ENCODE results near the gene LPCAT3. TPM values are rescaled to one million over a fixed set of nuclear protein-coding genes. Genes with fewer than 3 reads are reported as not detected.

The LPCAT3 gene
- total and polyA plus RNA-seq, 2 of the 13 experiments (the other 11 are each of a cell fraction or from before 2014, with no cell fraction given): 44.5 to 64.3 TPM

DNA sequence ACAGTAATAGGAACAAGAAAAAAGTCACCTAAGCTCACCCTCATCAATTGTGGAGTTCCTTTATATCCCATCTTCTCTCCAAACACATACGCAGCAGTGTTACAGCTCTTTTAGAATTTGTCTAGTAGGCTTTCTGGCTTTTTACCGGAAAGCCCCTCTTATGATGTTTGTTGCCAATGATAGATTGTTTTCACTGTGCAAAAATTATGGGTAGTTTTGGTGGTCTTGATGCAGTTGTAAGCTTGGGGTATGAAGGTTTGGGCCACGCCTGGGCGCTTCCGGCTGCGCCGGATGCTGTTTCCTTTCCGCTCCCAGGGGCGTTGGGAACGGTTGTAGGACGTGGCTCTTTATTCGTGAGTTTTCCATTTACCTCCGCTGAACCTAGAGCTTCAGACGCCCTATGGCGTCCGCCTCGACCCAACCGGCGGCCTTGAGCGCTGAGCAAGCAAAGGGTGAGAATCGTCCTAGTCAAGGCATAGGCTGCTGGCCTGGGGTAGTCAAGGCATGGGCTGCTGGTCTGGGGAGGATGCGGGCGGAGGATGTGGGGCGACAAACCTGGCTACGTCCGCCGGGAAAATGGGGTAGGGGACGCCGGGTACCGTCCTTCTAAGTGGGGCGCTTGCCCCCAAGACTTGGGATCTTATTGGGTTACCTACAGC lies 74.4 kb downstream of the LPCAT3 start, which contains the start of the genes C12orf57 and RNU7-1 (continued):
- TF ChIP-seq MAFF (IDR thresholded peaks at IDR 0.05; ENCODE audit: low read depth, low read length): peak; percentile 75
- TF ChIP-seq ZNF816 (CRISPR knock-in tag; IDR thresholded peaks at IDR 0.05; ENCODE audit: borderline replicate concordance): peak; percentile 89; the same call in 1 of the 2 replicates
- no peak for TF ChIP-seq ADNP (CRISPR knock-in tag; IDR thresholded peaks at IDR 0.05)
- peak; percentile 70; the same call in 1 of the 2 replicates for TF ChIP-seq ZIK1 (CRISPR knock-in tag; IDR thresholded peaks at IDR 0.05; ENCODE audit: borderline replicate concordance, low read depth)
- peak; percentile 26; the same call in 1 of the 2 replicates for TF ChIP-seq ZNF546 (CRISPR knock-in tag; conservative IDR thresholded peaks at IDR 0.05)
- no peak for TF ChIP-seq RORA (CRISPR knock-in tag; IDR thresholded peaks at IDR 0.05)
- no peak for TF ChIP-seq CC2D1A (CRISPR knock-in tag; IDR thresholded peaks at IDR 0.05)
- TF ChIP-seq ZNF747 (CRISPR knock-in tag; IDR thresholded peaks at IDR 0.05; ENCODE audit: borderline replicate concordance): no peak
- no peak for TF ChIP-seq ZNF605 (CRISPR knock-in tag; IDR thresholded peaks at IDR 0.05)
- peak; percentile 85 for TF ChIP-seq ZNF331 (CRISPR knock-in tag; IDR thresholded peaks at IDR 0.05)
- no peak for TF ChIP-seq ZNF563 (CRISPR knock-in tag; IDR thresholded peaks at IDR 0.05)
- peak; percentile 91; the same call in 1 of the 2 replicates for TF ChIP-seq ZNF775 (CRISPR knock-in tag; IDR thresholded peaks at IDR 0.05; ENCODE audit: borderline replicate concordance)
- TF ChIP-seq, protein P1, sequence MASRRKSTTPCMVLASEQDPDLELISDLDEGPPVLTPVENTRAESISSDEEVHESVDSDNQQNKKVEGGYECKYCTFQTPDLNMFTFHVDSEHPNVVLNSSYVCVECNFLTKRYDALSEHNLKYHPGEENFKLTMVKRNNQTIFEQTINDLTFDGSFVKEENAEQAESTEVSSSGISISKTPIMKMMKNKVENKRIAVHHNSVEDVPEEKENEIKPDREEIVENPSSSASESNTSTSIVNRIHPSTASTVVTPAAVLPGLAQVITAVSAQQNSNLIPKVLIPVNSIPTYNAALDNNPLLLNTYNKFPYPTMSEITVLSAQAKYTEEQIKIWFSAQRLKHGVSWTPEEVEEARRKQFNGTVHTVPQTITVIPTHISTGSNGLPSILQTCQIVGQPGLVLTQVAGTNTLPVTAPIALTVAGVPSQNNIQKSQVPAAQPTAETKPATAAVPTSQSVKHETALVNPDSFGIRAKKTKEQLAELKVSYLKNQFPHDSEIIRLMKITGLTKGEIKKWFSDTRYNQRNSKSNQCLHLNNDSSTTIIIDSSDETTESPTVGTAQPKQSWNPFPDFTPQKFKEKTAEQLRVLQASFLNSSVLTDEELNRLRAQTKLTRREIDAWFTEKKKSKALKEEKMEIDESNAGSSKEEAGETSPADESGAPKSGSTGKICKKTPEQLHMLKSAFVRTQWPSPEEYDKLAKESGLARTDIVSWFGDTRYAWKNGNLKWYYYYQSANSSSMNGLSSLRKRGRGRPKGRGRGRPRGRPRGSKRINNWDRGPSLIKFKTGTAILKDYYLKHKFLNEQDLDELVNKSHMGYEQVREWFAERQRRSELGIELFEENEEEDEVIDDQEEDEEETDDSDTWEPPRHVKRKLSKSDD (CRISPR knock-in tag; IDR thresholded peaks at IDR 0.05; ENCODE audit: low read depth): peak; percentile 83; the same call in 1 of the 2 replicates
- no peak for TF ChIP-seq MLLT10 (CRISPR knock-in tag; IDR thresholded peaks at IDR 0.05)
- TF ChIP-seq SATB2 (CRISPR knock-in tag; IDR thresholded peaks at IDR 0.05): no peak
- no peak for TF ChIP-seq ZNF234 (CRISPR knock-in tag; conservative IDR thresholded peaks at IDR 0.05)
- TF ChIP-seq ZKSCAN1 (IDR thresholded peaks at IDR 0.05; ENCODE audit: low read length): no peak; the same call in 1 of the 2 replicates
- TF ChIP-seq, protein P2, sequence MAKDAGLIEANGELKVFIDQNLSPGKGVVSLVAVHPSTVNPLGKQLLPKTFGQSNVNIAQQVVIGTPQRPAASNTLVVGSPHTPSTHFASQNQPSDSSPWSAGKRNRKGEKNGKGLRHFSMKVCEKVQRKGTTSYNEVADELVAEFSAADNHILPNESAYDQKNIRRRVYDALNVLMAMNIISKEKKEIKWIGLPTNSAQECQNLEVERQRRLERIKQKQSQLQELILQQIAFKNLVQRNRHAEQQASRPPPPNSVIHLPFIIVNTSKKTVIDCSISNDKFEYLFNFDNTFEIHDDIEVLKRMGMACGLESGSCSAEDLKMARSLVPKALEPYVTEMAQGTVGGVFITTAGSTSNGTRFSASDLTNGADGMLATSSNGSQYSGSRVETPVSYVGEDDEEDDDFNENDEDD (CRISPR knock-in tag; IDR thresholded peaks at IDR 0.05; ENCODE audit: borderline replicate concordance): peak; percentile 44; the same call in 1 of the 2 replicates
- TF ChIP-seq, protein P3, sequence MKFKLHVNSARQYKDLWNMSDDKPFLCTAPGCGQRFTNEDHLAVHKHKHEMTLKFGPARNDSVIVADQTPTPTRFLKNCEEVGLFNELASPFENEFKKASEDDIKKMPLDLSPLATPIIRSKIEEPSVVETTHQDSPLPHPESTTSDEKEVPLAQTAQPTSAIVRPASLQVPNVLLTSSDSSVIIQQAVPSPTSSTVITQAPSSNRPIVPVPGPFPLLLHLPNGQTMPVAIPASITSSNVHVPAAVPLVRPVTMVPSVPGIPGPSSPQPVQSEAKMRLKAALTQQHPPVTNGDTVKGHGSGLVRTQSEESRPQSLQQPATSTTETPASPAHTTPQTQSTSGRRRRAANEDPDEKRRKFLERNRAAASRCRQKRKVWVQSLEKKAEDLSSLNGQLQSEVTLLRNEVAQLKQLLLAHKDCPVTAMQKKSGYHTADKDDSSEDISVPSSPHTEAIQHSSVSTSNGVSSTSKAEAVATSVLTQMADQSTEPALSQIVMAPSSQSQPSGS (CRISPR knock-in tag; IDR thresholded peaks at IDR 0.05): peak; percentile 91
- TF ChIP-seq MEIS1 (CRISPR knock-in tag; IDR thresholded peaks at IDR 0.05; ENCODE audit: borderline replicate concordance): peak; percentile 25; the same call in 1 of the 2 replicates
- peak; percentile 52; the same call in 1 of the 2 replicates for TF ChIP-seq ZNF556 (CRISPR knock-in tag; IDR thresholded peaks at IDR 0.05; ENCODE audit: borderline replicate concordance)
- peak; percentile 85; the same call in 1 of the 2 replicates for TF ChIP-seq MIER2 (CRISPR knock-in tag; IDR thresholded peaks at IDR 0.05)
- no peak; the same call in 1 of the 2 replicates for TF ChIP-seq ZBTB7A (CRISPR knock-in tag; IDR thresholded peaks at IDR 0.05)
- peak; percentile 15; the same call in 1 of the 2 replicates for TF ChIP-seq GTF3A (CRISPR knock-in tag; conservative IDR thresholded peaks at IDR 0.05)
- no peak for TF ChIP-seq FOXM1 (CRISPR knock-in tag; IDR thresholded peaks at IDR 0.05)
- TF ChIP-seq ZNF737 (CRISPR knock-in tag; IDR thresholded peaks at IDR 0.05; ENCODE audit: borderline replicate concordance): no peak

All from HepG2 (cell line).